K562 (cell line): ENCODE results near the gene PSMB8.

Source experiments
- ARID2 ChIP-seq: fragments of 450-650 bp; IDR thresholded peaks from 2 replicates; pipeline ENCODE4 v1.6.1; 2017; ENCODE audit warnings: antibody characterized with exemption, mild to moderate bottlenecking
- ARNT ChIP-seq, 2 experiments: fragments of 450-650 bp; IDR thresholded peaks; 2 replicates each; pipeline ENCODE4 v1.6.1; 2016; ENCODE audit warnings: mild to moderate bottlenecking in 1 of 2
- CBX5 ChIP-seq: IDR thresholded peaks from 2 replicates; pipeline ENCODE4 v1.6.1; 2014; ENCODE audit warnings: low read depth, borderline replicate concordance
- CTCF ChIP-seq, 3 experiments: IDR thresholded peaks in 2 of 3; conservative IDR thresholded peaks in 1 of 3; 2 replicates each; pipeline ENCODE4 v1.5.1; 2011 to 2012; ENCODE audit warnings: low read length in 3 of 3, mild to moderate bottlenecking in 3 of 3, control low read depth in 2 of 3, improper control_type of control experiment in 1 of 3, inconsistent platforms in 1 of 3, low read depth in 1 of 3, mixed read lengths in 1 of 3, moderate library complexity in 1 of 3; ENCODE audit not compliant: insufficient read depth in 2 of 3
- E2F3 ChIP-seq: fragments of 250-450 bp; sonication (Bioruptor Pico); IDR thresholded peaks from 2 replicates; pipeline ENCODE4 v1.4.0; 2020; ENCODE audit warnings: mild to moderate bottlenecking
- EHMT2 ChIP-seq: fragments of 450-650 bp; IDR thresholded peaks from 2 replicates; pipeline ENCODE4 v1.6.1; 2018; ENCODE audit warnings: antibody characterized with exemption
- HDGF ChIP-seq: fragments of 450-650 bp; IDR thresholded peaks from 2 replicates; pipeline ENCODE4 v1.6.1; 2016
- SP1 ChIP-seq: sonication (generic); formaldehyde crosslinking; IDR thresholded peaks from 2 replicates; pipeline ENCODE4 v1.8.1; 2022; ENCODE audit warnings: mild to moderate bottlenecking, missing genetic modification reagents
- TCF7L2 ChIP-seq: fragments of 150-350 bp; IDR thresholded peaks from 2 replicates; pipeline ENCODE4 v1.6.1; 2016; ENCODE audit warnings: low read depth, mild to moderate bottlenecking, low read length, moderate library complexity
- TRIM24 ChIP-seq, 2 experiments: fragments of 450-650 bp; IDR thresholded peaks; 2 replicates each; pipeline ENCODE4 v1.6.1; 2016
- ZNF165 ChIP-seq: fragments of 250-450 bp; sonication (Bioruptor Pico); IDR thresholded peaks from 2 replicates; pipeline ENCODE4 v1.4.0; 2020; ENCODE audit warnings: borderline replicate concordance
- TF ChIP-seq, protein P1 (sequence below): conservative IDR thresholded peaks from 2 replicates; pipeline ENCODE4 v1.6.1; 2011; ENCODE audit warnings: low read depth, mild to moderate bottlenecking, low read length; ENCODE audit not compliant: control insufficient read depth
- TF ChIP-seq, protein P2 (sequence below): fragments of 450-650 bp; IDR thresholded peaks from 2 replicates; pipeline ENCODE4 v1.7.0; 2016; ENCODE audit warnings: borderline replicate concordance
- TF ChIP-seq, protein P3 (sequence below): sonication (generic); formaldehyde crosslinking; IDR thresholded peaks from 2 replicates; pipeline ENCODE4 v1.8.1; 2022; ENCODE audit warnings: missing genetic modification reagents

- TF ChIP-seq CBX5 (peak; percentile 64; the same call in 1 of the 2 replicates), CTCF (IDR thresholded peaks at IDR 0.05 in 2 of 3, conservative IDR thresholded peaks at IDR 0.05 in 1 of 3; ENCODE audit: insufficient read depth in 2 of 3, low read depth in 1 of 3, low read length in 3 of 3) (peak; percentile 91 to 98 (median 98)), ARID2 (0 out of 2 replicates have a peak, but pooled peaks have one; percentile 52), TCF7L2 (no peak), SP1 (peak; percentile 99), E2F3 (no peak; the same call in 1 of the 2 replicates), HDGF (no peak), ARNT (IDR thresholded peaks at IDR 0.05) (0 out of 4 replicates have a peak, but pooled peaks of 1 of the 2 experiments have one; percentile 43), TRIM24 (IDR thresholded peaks at IDR 0.05) (no peak), ZNF165 (no peak), EHMT2 (peak; percentile 91)
- TF ChIP-seq, protein P1, sequence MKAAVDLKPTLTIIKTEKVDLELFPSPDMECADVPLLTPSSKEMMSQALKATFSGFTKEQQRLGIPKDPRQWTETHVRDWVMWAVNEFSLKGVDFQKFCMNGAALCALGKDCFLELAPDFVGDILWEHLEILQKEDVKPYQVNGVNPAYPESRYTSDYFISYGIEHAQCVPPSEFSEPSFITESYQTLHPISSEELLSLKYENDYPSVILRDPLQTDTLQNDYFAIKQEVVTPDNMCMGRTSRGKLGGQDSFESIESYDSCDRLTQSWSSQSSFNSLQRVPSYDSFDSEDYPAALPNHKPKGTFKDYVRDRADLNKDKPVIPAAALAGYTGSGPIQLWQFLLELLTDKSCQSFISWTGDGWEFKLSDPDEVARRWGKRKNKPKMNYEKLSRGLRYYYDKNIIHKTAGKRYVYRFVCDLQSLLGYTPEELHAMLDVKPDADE, result 0 out of 2 replicates have a peak, but pooled peaks have one; percentile 27
- TF ChIP-seq, protein P2, sequence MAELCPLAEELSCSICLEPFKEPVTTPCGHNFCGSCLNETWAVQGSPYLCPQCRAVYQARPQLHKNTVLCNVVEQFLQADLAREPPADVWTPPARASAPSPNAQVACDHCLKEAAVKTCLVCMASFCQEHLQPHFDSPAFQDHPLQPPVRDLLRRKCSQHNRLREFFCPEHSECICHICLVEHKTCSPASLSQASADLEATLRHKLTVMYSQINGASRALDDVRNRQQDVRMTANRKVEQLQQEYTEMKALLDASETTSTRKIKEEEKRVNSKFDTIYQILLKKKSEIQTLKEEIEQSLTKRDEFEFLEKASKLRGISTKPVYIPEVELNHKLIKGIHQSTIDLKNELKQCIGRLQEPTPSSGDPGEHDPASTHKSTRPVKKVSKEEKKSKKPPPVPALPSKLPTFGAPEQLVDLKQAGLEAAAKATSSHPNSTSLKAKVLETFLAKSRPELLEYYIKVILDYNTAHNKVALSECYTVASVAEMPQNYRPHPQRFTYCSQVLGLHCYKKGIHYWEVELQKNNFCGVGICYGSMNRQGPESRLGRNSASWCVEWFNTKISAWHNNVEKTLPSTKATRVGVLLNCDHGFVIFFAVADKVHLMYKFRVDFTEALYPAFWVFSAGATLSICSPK, result no peak
- TF ChIP-seq, protein P3, sequence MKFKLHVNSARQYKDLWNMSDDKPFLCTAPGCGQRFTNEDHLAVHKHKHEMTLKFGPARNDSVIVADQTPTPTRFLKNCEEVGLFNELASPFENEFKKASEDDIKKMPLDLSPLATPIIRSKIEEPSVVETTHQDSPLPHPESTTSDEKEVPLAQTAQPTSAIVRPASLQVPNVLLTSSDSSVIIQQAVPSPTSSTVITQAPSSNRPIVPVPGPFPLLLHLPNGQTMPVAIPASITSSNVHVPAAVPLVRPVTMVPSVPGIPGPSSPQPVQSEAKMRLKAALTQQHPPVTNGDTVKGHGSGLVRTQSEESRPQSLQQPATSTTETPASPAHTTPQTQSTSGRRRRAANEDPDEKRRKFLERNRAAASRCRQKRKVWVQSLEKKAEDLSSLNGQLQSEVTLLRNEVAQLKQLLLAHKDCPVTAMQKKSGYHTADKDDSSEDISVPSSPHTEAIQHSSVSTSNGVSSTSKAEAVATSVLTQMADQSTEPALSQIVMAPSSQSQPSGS (CRISPR knock-in tag), result no peak
Observed at GRCh38 chr6:32853541-32854375, 9.9 kb upstream of the PSMB8 start, which contains the start of the genes PSMB9 and TAP1.
